Stomach (tissue), 4 donors: ENCODE results near the gene AP4B1.

Experiments used
- CTCF ChIP-seq, 7 experiments: fragments of 450-650 bp in 4 of 7; fragments of 200-600 bp in 3 of 7; sonication (generic) in 3 of 7; IDR thresholded peaks; one replicate each; pipeline ENCODE4 v1.5.1; 2016 to 2019; ENCODE audit warnings: antibody characterized with exemption in 7 of 7, control low read depth in 2 of 7, mild to moderate bottlenecking in 1 of 7
- POLR2A ChIP-seq, 4 donors: fragments of 450-650 bp; IDR thresholded peaks; one replicate each; pipeline ENCODE4 v1.6.1; 2016; ENCODE audit warnings: antibody characterized with exemption in 4 of 4, control low read depth in 2 of 4, mild to moderate bottlenecking in 1 of 4, moderate library complexity in 1 of 4

GRCh38 chr1:113934006-113934405 is 29.4 kb upstream of the AP4B1 start:
- no peak for TF ChIP-seq CTCF (IDR thresholded peaks at IDR 0.05)
- TF ChIP-seq POLR2A (IDR thresholded peaks at IDR 0.05) = no peak
